Ammon's horn (tissue), 1 donor: Measurements from ENCODE around the gene RAPSN.
A peak's percentile ranks its signal among the peaks of the same experiment; 100 is the strongest.

Experiments used
- DNase-seq: peaks from one replicate; pipeline ENCODE4 v3.0.0-alpha.2; 2016; ENCODE audit warnings: low spot score

Gene RAPSN

GRCh38 chr11:47407746-47408590, 41.0 kb downstream of the RAPSN start, which contains the start of gene SLC39A13:
TSS of gene SLC39A13 (plus strand) at chr11:47408590. CDS start at chr11:47410095, 1,505 bp downstream.
- DNase-seq = peak; percentile 95

GRCh38 chr11:47406896-47407745, 41.8 kb downstream of the RAPSN start:
- DNase-seq = no peak

DNA sequence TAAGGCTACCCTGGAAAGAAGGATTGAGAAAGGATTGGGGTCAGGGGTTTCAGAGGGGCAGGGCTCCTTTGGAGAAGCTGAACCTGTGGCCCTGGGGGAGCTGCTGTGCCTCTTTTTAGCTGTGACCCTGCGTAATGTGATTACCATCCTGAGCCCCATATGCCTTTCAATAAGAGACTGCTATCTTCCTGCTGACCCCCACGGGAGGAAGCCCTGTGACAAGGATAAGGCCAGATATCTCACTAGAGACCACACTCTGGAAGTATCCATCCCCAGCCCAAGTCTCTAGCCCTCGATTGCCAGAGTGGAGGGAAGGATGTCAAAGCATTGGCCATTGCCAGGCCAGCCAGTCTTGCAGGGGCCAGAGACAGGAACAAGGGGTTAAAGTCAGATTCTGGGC, 45.4 kb downstream of the RAPSN start:
- no peak for DNase-seq

DNA sequence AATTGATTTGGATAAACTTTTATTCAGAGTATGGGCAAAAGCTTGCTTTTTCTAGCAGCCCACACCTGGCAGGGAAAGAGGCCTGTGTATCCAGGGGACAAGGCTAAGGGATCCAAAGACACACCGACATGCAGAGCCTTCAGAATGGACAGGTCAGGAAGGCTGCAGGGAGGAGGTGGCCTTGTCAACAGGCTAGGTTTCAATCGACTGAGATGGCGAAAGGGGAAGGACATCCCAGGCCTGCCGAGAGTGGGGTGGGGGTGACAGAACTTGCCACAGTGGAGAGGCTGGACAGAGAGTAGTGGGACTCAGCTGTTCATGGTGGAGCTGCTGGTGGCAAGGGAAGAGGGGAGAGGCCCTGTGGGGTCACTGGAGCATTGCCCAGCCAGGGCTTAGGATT, 45.8 kb downstream of the RAPSN start:
- no peak for DNase-seq

DNA sequence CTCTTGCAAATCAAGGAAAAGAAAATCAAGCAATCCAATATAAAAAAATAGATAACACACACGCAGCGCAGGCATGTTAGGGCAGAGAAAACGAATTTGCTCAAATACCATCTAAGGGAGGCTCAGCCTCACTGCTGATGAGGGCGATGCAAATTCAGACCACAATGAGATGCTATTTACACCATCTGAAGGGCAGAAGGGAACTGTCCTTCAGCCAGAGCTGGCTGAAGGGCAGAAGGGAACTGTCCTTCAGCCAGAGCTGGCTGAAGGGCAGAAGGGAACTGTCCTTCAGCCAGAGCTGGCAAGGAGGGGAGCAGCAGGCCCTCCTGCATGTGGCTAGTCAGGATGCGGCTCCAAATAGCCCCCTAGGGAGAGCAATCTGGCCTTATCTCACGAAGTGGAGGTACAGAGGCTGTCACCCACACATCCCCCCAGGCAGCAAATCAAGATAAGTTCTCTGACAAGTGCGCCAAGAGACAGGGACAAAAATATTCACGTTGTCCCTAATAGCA, 48.1 kb downstream of the RAPSN start:
- no peak for DNase-seq

DNA sequence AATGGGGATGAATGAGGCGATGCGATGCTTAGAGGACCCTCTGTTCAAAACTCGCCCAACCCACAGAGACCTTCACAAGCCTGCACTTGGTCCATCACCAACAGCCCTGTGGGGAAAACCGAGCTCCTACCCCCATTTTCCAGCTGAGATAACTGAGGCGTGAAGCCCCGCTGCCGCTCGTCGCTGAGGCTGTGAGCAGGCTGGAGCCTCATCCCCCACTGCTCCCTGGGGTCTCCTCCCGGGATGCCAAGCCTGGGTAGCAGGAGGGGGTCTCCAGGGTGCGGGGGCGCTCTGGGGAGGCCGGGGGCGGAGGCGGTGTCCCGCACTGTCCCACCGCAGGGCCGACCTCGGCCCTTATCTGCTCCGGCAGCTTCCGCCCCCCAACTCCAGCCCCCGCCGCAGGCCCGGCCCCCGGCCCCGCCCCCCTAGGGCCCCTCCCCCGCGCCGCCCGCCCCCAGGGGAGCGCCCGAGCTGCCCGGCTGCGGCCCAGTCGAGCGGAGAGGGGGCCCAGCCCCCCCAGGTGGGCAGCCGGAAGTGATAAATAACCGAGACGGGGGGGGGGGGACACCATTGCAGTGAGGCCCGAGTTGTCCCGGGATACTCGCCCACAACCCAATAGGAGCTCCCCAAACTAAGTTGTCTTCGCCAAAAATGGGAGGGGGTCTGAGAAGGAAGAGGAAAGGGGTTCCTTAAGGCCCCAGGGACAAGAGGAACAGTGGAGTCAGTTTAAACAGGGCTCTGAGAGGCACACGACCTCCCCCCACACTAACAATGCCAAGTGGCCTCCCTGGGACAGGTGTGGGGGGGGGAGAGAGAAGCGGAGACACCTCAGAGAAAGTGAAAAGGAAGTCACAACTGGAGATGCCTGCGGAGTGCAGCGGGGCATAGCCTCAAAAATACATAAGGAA, 48.8 kb downstream of the RAPSN start:
- no peak for DNase-seq

- no peak for DNase-seq
Measured at GRCh38 chr11:47398551-47398950, 50.4 kb downstream of the RAPSN start.

GRCh38 chr11:47398011-47398410, 50.9 kb downstream of the RAPSN start:
- no peak for DNase-seq

- DNase-seq = no peak
Measured at GRCh38 chr11:47396049-47396320, 53.0 kb downstream of the RAPSN start.

DNA sequence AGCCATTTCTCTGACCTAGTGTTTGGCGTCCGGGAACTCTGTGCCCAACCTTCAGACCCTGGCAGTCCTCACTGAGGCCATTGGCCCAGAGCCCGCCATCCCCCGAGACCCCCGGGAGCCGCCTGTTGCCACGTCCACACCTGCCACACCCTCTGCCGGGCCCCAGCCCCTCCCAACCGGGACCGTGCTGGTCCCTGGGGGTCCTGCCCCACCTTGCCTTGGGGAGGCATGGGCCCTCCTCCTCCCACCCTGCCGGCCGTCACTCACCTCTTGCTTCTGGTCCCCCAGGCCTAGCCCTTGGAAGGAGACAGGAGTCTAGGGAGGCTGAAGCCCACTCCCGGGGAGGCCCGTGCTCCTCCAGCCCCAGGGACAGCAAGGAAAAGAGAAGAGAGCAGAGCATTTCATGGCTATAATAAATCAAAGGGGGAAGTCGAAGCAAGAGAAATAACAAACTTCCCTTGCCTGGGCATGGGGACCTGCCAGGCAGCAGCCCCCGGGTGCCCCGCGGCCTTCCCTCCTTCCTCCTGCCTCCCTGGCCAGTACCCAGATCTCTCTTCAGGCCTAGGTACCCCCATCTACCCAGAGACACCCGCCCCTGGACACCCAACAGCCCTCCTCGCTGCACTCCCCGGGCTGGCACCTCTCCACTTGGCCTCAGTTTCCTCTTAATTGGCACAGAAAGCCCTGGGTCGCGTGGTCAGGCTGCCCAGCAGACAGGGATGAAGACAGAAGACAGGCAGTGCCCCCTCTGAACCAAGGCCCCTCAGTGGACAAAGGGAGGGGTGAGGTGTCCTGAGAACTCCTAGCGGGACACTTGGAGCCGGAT, 53.5 kb downstream of the RAPSN start:
- peak; percentile 21 for DNase-seq

DNA sequence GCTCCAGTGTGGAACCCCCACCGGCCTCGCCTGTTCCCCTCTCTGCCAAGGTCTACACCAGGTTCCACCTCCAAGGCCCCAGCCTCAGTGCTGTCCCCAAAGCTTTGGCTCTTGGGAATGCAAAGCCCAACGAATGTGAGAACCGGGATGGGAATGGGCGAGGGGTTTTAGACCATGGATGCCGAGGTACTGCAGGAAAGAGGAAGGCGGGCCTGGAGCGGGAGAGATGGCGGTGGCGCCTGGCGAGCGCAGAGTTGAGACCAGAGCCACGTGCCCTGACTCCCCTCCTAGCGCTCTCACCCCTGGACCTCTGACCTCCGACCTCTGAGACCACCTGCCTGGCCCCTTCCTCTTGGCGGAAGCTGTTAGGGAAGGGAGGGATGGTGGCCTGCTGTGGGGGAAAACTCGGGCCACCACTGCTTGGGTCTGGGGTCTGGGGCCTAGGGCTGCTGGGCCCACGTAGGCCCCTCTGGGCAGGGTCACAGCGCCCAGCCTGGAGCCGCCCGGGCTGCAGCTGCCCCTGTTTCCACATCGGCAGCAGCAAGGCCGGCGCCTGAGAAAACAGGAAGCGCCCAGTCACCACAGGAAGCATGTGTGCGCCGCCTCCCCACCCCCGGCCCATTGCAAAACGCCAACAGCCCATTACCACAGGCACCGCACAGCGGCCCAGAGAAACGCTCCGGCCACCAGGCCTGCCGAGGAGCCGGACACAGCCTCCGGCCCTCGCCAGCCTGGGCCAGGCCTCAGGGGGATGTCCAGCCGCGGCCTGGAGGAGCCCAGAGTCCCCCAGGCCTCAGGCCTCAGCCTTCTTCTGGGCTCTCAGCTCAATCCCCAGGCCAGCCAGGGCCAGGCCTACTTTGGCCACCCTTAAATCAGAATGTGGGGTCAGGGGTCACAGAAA, 54.4 kb downstream of the RAPSN start:
- DNase-seq = peak; percentile 54

GRCh38 chr11:47394050-47394321, 55.0 kb downstream of the RAPSN start:
- peak; percentile 3 for DNase-seq

GRCh38 chr11:47393163-47394049, 55.5 kb downstream of the RAPSN start:
- no peak for DNase-seq

- DNase-seq = no peak
Measured at GRCh38 chr11:47392546-47393162, 56.3 kb downstream of the RAPSN start.

- DNase-seq = no peak
Measured at GRCh38 chr11:47391711-47392432, 57.1 kb downstream of the RAPSN start.

DNA sequence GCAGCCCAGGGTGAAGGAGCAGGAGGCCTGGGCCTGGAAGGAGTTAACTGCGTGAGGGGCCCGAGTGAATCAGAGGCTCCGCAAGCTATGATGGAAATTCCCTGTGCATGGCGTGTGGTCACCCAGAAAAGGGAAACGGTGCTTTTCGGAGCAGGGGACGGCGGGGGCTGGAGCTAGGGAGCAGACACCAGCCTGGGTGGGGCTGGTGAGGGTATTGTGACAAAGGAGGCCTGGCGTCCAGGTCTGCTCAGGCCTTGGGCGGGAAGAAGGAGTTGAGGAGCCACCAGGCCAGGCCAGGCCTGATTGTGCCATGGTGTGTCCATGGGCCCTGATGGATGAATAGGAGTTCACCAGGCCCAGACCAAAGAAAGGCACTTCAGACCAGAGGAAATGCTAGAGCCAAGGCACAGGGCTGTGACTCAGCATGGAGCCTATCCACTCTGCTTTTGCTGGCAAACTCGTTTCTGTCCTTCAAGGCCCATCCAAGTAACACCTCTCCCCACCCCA, 57.8 kb downstream of the RAPSN start:
- no peak for DNase-seq

DNA sequence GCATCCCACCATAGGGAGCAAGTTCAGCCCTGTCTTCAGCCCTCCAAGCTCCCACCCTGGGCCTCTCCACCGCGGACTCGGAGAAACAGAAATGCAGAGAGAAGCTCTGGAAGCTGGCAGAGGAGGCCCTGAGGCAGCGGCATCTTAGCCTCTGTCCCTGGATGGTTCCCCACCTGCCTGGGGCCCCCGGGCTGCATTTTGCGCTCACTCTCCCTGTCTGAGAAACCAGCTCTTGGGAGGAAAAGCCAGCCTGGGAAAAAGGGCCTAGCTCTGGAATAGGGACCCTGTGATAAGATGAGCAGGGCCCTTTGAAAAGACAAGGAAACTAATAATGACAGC, 58.5 kb downstream of the RAPSN start:
- no peak for DNase-seq
